Epithelial cell of proximal tubule (primary cell): ENCODE measurements around the gene GBP5. TPM values are rescaled to one million over a fixed set of nuclear protein-coding genes. Genes with fewer than 3 reads are reported as not detected.
"Not testable (repeated sequence)": the region's sequence is repeated elsewhere in the genome, so short reads cannot be mapped to it uniquely, and the experiment has no call there.

Source experiments
- DNase-seq: peaks from one replicate; pipeline ENCODE4 v3.0.0-alpha.2; 2011; ENCODE audit warnings: low read depth
- H3K4me3 ChIP-seq: 2 replicates; pipeline ENCODE4 v1.5.1; 2011; ENCODE audit warnings: low read depth, mild to moderate bottlenecking, low read length
- total RNA-seq: library from RNA; depleted of rRNA; stranded (reverse); fragments of >200 nt; gene quantifications from 2 replicates; pipeline ENCODE4 v1.2.3, GENCODE V29; 2015
- TF ChIP-seq, protein P1 (sequence below): conservative IDR thresholded peaks from 2 replicates; pipeline ENCODE4 v1.5.1; 2012; ENCODE audit warnings: low read depth, mild to moderate bottlenecking, low read length

Gene GBP5, protein sequence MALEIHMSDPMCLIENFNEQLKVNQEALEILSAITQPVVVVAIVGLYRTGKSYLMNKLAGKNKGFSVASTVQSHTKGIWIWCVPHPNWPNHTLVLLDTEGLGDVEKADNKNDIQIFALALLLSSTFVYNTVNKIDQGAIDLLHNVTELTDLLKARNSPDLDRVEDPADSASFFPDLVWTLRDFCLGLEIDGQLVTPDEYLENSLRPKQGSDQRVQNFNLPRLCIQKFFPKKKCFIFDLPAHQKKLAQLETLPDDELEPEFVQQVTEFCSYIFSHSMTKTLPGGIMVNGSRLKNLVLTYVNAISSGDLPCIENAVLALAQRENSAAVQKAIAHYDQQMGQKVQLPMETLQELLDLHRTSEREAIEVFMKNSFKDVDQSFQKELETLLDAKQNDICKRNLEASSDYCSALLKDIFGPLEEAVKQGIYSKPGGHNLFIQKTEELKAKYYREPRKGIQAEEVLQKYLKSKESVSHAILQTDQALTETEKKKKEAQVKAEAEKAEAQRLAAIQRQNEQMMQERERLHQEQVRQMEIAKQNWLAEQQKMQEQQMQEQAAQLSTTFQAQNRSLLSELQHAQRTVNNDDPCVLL
- total RNA-seq = not detected in 2 replicates

DNA sequence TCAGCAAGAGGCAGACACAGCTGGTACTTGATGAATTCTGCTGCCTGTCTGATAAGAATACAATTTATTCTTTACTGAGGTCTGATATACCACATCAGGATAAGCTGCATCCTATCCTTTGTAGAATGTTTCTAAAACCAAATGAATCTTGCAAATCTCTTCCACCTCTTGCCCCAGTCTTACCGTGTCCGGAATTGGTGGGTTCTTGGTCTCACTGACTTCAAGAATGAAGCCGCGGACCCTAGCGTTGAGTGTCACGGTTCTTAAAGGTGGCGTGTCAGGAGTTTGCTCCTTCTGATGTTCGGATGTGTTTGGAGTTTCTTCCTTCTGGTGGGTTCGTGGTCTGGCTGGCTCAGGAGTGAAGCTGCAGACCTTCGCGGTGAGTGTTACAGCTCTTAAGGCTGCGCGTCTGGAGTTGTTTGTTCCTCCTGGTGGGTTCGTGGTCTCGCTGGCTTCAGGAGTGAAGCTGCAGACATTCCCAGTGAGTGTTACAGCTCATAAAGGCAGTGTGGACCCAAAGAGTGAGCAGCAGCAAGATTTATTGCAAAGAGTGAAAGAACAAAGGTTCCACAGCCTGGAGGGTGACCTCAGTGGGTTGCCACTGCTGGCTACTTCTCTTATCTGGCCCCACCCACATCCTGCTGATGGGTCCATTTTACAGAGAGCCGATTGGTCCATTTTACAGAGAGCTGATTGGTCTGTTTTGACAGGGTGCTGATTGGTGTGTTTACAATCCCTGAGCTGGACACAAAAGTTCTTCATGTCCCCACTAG, at the start of gene GBP5:
GBP5 (minus strand) TSS at position 592 of the 773 bp plus-strand sequence. CDS start 3,305 bp downstream, outside the sequence.
- H3K4me3 ChIP-seq, DNase-seq: not testable (repeated sequence)

DNA sequence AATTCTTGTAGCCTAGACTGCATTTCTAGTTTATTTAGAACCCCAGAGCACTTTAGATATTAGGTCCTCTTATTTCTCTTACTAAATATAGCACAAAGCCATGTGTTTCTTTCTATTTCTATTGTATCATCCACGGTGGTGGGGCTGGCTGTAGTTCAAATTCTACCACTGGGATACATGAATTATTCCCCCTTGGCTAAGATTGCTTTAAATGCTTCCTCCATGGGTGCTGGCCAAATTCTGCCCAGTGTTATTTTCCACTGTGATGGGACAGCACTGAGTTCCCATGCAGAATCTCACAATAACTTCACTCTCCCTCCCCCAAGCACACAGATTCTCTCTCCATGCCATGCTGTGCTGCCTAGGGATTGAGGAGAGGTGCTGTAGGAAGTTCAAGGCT, 49.7 kb upstream of the GBP5 start:
- no peak for DNase-seq
- TF ChIP-seq, protein P1, sequence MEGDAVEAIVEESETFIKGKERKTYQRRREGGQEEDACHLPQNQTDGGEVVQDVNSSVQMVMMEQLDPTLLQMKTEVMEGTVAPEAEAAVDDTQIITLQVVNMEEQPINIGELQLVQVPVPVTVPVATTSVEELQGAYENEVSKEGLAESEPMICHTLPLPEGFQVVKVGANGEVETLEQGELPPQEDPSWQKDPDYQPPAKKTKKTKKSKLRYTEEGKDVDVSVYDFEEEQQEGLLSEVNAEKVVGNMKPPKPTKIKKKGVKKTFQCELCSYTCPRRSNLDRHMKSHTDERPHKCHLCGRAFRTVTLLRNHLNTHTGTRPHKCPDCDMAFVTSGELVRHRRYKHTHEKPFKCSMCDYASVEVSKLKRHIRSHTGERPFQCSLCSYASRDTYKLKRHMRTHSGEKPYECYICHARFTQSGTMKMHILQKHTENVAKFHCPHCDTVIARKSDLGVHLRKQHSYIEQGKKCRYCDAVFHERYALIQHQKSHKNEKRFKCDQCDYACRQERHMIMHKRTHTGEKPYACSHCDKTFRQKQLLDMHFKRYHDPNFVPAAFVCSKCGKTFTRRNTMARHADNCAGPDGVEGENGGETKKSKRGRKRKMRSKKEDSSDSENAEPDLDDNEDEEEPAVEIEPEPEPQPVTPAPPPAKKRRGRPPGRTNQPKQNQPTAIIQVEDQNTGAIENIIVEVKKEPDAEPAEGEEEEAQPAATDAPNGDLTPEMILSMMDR = no peak
- no peak overlapping the region for H3K4me3 ChIP-seq

DNA sequence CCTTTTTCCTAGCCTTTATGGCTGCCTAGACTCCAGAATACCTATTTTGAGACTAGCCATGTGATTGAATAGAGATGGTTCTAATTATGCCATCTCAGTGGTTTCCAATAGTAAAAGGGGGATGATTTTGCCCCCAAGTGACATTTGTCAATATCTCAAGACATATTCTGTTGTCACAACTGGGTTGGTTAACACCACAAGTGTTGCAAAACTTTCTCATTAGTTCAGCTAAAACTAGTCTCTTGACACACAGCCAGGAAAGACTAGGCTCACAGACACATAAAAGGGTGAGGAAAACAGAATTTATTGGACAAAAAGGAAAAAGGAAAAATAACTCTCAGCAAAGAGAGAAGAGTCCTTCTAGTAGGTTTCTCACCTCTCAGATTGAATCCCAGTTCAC, 39.9 kb upstream of the GBP5 start:
- no peak for DNase-seq
- TF ChIP-seq, protein P1 = no peak

DNA sequence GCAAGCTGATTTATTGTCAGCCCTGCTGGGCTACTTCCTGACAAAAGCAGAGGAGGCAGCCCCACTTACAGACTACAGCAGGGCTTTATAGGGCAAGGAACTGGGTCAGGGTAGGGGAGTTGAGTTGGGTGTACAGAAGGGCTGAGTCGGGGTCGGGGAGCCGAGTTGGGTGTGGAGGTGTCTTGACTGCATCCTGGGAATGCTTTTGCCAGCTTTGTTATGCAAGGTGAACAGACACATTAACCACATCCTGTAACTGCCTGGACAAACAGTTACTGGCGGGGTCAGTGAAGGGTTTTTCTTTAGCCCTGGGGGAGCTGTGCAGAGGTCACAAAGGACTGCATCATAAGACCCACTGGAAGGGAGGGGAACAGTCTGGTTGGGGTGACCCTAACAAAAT, 39.1 kb upstream of the GBP5 start:
- TF ChIP-seq, protein P1 = no peak
- peak; percentile 42 for DNase-seq
- H3K4me3 ChIP-seq = no peak overlapping the region

More for the DNA sequence above, 39.9 kb upstream of the GBP5 start:
- no peak overlapping the region for H3K4me3 ChIP-seq

DNA sequence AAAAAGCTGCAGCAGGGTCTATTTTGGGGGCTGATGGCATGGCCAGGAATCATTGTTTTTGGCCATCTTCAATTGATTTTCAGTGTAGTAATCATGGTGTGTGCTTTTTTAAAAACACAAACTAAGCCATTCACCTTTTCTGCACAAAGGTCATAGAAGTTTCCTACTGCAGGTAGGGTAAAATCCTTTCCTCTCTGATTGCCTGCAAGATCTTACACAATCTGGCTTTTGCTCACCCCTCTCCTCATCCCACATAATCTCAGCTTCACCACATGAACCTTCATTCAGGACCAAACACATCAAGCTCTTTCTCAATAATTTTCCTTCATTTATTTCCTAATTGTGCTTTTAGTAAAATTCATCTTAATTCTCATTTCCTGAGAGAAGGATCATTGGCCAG, 38.3 kb upstream of the GBP5 start:
- TF ChIP-seq, protein P1 = no peak
- H3K4me3 ChIP-seq = no peak overlapping the region
- DNase-seq = no peak

DNA sequence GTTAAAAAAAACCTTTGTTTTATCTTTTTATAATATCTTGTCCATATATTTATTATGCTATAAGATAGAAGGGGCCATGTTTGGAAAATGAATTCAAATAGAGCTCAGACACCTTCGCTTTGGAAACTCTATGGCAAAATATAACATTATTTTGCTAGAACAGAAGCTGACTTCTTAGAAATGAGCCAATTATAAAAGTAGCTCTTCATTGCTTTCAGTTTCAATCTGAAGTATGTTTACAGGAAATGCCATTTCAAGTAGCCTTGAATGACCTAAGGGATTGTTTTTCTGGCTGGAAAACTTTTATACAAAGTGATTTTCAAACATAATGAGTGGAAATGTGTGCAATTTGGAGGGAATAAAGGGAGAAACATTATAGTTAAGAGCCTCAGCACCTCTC, 37.8 kb upstream of the GBP5 start:
- DNase-seq = peak; percentile 42

More for the DNA sequence above, 37.8 kb upstream of the GBP5 start:
- TF ChIP-seq, protein P1 = no peak
- no peak overlapping the region for H3K4me3 ChIP-seq
